Stimulated activated CD4-positive, alpha-beta T cell treated with anti-CD3 and anti-CD28 coated beads, Interleukin-12 subunit alpha, Interleukin-12 subunit beta, amount 100 ng/mL, for 4 hours (primary cell): ENCODE results near the gene HIBADH.
"Not testable (repeated sequence)": the region's sequence is repeated elsewhere in the genome, so short reads cannot be mapped to it uniquely, and the experiment has no call there.

ENCODE experiments used
- DNase-seq: peaks from one replicate; pipeline ENCODE4 v3.0.0-alpha.2; 2020

The HIBADH gene

DNA sequence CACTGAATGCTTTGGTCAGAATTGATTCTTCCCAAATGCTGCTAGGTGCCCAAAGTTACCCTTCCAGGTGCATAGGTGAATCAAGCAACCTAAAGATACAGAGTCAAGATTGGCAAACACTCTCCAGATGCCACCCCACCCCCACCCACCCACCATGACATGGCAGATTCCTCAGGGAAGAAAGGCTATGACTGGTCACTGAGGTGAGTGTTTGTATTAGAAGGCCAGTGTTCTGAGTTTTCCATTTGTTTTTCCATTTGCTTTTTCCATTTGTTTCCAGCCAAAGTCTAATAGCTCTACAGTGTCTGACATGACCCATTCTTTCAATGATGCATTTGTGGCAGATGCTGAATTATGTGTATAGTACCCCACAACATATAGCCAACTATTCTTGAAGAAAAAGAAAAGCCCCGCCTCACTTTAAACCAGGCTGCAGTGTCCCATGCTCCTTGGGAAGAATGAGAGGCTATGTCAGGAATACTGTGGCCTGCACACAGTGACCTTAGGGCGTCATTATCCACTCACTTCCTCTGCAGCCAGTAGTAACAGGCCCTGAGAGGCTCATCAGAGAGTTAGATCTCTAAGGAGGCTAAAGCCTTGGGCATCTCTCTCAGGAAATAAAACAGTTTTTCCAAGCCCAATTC, 16.1 kb upstream of the HIBADH start:
- DNase-seq = no peak

DNA sequence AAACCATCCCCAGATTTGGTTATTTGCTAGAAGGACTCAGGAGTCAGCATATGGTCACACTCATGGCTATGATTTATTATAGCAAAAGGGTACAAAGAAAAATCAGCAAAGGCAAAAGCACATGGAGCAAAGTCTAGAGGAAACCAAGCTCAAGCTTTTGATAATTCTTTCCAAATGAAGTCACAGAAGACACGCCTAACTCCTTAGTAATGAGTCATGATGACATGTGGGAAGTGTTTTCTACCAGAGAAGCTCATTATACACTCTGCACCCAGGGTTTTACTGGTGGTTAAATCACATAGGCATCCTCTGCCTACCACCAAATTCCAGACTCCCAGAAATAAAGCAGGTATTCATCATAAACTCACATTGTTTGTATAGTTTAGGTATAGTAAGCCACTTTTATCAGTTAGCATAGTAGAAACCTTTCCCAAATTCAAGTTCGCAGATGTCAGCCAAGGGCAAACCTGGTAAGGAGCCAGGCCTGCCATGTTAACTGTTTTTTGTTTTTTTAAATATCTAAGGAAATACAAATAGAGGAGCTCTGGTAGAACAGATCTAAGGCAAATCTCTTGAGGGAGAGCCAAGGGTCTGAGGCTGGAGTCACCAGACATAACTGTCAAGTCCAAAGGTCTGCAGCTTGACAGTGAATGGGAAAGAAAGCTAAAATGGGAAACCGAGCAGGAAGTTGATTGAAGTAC, 15.4 kb upstream of the HIBADH start:
- no peak for DNase-seq

DNA sequence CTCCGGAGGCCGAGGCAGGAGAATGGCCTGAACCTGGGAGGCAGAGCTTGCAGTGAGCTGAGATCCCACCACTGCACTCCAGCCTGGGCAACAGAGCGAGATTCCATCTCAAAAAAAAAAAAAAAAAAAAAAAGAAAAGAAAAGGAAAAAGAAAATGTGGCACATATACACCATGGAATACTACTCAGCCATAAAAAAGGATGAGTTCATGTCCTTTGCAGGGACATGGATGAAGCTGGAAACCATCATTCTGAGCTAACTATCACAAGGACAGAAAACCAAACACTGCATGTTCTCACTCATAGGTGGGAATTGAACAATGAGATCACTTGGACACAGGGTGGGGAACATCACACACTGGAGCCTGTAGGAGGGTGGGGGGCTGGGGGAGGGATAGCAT, 11.4 kb upstream of the HIBADH start:
- DNase-seq = not testable (repeated sequence)

DNA sequence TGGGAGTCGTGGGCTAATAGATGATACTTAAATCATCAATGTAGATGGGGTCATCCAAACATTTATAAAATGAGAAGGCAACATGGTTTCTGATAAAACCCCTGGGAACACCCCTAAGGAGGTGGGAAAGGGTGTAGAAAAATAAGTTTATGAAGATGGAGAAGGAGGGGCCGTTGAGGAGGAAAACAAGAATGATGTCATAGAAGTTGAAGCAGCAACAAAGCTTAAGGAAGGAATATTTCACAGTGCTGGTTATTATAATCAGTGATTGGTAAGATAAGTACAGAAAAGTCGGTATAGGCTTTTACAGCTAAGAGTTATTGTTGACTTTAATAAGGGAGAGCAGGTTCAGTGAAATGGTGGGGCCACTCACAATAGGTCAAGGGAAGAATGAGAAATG, 9.0 kb upstream of the HIBADH start:
- no peak for DNase-seq

DNA sequence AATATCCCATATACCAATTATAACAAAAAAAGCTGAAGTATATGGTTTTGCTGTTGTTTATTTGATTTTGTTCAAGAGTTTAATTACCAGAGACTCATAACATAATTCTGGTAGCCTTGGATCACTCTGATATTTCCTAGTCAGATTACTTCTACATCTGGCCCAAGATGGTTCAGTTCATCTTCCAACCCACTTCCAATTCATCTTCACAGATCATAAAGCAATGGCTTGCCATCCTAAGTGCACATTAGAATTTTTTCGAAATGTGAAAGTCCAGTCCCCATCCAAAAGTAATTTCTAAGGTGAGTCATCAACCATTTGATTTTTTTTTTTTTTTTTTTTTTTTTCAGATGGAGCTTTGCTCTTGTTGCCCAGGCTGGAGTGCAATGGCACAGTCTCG, 8.0 kb upstream of the HIBADH start:
- no peak for DNase-seq

DNA sequence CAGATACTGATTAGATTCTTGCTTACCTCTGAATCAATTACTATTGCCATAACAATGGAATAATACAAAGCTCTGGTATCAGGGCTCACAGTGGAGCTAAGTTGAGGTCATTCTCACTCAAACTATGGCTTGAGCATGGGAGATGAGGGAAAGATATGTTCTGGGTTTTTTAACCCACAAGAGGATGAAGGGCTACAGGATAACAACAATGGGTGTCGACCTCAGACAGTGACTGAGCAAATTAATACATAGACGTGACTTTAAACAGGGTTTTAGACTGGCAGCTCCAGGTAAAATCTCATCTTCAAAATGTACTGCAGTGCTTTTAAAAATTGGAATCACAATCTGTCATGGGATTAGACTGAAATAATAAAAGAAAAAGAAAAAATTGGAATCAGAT, 7.5 kb upstream of the HIBADH start:
- DNase-seq = no peak

DNA sequence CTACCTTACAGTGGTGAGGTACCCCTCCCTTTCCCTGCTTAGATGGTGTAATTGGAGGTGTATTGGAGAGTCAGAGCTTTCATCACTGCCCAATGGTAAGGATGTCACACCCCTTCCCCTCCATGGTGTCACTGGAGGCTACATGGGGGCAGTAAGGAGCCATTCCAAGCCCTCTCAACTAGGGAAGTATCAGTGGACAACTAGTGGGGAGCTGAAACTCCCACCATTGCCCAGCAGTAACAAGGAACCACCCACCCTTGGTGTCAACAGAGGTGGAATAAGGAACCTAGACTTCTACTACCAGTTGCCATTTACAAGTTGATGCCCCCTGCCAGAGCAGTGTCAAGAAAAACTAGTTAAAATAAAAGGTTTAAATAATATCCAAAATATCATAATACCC, 2.8 kb upstream of the HIBADH start:
- no peak for DNase-seq

DNA sequence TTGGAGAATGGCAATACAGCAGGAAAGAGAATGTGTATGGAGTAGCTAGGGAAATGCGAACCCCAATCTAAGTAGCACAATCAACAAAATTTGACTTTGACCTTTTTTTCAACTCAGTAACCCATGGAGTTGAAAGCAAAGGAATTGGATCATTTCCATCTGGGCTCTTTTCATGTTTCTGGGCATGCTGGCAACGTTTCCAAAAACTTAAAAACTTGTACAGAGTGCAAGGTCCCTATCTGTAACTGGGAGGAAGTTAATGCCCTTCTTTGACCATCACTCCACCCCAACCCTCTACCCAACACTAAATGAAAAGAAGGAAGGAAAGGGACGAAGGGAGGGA, 1.3 kb upstream of the HIBADH start:
- DNase-seq = no peak

DNA sequence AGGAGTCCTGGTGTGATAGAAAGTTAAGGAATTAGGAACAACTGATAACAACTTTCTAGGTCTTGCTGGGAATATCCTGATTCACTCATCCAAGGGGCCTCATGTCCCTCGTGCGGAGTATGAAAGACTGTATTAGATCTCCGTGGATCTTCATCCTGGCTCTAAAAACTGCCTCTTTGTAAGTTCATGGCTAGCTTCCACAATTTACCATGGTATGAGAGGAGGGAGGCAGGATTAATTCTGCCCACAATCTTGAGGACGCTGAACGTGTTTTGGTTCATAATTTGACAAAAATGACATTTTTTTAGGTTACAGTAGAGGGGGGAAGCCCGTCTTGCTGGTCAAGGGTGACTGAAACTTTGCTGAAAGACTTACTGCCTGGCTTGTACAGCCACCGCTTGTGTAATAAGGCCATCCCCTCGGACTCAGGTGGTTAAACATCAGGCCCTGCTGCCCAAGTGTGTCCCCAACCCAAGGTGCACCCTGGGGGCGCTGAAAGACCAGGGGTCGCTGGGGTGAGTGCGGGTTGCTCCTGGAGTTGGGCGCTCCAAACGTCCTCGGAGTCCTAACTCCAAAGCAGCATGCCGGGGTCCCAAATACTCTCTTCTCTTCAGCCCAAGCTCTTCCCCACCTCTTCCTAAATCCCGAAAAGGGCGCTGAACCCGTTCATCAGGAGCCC, 733 bp downstream of the HIBADH start:
- DNase-seq = no peak

DNA sequence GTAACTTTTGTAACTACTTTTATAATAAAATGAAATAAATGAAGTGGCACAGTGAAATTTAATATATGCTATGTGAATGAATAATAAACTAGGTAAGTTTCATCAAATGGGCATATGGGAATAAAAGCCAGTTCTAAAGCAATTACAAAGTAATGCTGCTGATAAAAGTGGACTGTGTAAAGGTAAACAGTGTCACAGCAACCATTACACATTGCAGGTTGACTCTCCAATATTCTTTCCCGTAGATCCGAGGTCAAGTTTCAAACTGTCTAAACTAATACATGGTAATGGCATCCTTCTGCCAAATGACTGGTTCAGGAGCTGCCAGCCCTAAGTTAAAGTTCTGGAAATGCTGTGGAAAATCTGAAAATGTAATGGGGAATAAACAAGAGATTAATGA, 6.0 kb downstream of the HIBADH start:
- no peak for DNase-seq

DNA sequence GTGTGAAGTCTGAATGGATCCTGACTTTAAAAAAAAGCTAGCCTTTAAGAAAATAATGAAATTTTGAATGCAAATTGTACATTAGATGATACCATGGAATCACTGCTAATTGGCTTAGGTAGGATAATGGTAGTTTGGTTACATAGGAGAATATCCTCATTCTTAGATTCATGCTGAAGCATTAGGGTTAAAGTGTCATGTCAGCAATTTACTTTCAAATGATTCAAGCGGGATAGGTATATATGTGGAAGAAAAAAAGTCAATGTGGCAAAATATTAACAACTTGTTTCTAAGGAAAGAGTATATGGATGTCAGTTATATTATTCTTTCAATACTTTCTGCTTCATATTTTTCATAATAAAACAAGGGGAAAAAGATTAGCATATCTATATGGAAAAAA, 7.5 kb downstream of the HIBADH start:
- no peak for DNase-seq

DNA sequence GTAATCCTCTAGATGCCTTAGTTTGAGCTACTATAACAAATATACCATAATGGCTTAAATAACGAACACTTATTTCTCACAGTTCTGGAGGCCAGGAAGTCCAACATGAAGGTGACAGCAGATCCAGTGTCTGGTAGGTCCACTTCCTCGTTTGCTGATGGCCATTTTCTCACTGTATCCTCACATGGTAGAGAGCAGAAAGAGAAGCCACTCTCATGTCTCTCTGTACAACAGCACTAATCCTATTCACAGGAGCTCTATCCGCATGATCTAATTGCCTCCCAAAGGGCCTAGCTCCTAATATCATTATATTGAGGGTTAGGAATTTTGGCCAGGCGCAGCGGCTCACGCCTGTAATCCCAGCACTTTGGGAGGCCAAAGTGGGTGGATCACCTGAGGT, 10.2 kb downstream of the HIBADH start:
- DNase-seq = no peak

DNA sequence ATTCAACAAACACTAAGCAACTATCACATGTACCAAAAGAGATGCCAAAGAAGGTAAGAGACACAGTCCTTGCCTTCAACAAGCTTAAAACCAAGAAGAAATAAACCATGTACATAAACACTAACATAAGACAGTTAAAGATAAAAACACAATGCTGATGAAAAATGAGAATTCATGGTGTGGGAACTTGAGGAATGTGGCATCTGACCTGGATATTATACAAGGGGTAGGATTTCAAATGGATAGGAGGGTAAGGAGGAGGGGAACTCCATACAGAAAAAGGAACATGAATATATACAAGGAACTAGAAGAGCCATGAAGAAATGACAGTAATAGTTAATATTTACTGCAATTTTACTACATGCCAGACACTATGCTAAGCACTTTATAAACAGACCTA, 11.0 kb downstream of the HIBADH start:
- DNase-seq = no peak

DNA sequence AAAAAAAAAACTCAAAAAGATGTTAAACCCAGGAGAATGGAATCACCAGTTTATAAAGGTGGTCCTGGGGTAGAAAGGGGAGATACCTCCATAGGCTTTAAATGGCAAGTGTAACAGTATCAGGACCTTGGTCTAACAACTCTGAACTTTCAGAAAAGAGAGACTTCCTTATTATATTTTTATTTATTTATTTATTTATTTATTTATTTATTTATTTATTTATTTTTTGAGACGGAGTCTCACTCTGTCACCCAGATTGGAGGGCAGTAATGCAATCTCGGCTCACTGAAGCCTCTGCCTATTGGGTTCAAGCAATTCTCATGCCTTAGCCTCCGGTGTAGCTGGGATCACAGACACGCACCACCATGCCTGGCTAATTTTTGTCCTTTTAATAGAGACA, 12.4 kb downstream of the HIBADH start:
- DNase-seq = no peak

DNA sequence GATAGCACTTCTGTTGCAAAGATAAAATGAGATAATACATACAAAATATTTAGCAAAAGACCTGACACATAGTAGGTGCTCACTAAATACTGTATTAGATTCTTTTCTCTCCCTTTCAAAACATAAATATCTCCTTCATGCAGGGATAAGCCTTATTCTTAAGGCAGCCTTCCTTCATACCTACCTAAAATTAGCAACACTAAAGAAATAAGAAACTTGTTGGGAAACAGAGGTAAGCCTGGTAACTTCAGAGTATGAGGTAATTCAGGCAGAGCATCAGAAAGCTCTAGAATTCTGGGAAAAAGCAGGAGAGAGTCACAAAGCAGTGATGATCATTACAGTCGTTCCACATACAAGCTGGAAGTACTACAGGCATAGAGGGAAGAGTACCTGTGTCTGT, 15.2 kb downstream of the HIBADH start:
- DNase-seq = no peak

DNA sequence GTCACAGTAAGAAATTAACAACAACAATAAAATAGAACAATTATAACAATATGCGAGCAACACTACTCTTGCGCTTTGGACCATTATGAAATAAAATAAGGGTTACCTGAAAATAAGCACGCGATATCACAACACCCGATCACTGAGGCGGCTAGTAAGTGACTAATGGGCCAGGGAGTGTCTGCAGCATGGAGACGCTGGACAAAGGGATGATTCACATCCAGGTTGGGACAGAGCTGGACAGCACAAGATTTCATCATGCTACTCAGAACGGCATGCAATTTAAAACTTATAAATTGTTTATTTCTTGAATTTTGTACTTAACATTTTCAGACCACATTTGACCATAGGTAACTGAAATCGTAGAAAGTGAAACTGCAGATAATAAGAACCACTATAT, 15.6 kb downstream of the HIBADH start:
- no peak for DNase-seq

DNA sequence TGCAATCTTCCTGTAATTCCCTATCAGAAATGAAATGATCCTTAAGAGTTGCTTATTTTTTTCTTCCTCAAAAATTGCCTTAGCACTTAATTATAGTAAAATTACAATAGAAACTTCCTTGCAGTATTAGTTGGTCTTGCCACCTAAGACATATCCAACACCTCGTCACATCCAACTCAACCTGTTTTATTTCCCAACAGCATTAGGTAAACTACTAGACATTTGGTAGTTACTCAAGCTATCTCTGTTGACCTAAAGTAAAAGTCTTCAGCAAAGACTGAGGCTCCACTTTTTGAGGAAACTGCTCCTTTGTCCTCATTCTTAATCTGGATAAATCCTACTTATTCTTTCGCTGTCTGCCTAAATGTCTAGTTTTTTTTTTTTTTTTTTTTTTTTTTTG, 20.4 kb downstream of the HIBADH start:
- no peak for DNase-seq

DNA sequence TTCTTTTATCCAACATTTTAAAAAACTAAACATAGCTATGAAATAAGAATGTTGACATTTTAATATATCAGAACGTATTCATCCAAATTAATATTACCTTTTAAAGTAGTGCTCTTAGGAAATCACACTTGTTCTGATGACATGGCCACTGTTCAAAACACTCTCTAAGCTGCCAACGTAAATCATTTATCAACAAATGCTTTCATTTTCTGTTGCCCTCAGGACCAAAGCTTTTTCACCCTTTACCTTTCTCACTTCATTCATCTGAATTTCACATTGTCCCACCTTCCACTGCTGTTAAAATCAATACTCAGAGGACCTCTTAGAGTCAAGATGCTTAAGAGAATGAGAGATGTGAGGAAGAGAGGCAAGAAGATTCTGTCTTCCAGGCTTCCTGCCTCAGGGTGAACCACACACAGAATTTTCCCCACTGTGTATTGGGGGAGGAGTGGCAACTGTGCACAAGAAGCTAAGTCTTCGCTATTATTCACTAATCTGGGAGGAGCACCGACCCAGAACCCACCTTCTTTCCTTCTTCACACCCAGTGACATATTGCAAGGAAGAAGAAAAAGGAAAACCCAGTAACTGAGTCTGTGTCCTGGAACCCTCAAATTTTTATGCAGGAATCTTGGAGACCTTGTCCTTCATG, 21.0 kb downstream of the HIBADH start:
- no peak for DNase-seq

DNA sequence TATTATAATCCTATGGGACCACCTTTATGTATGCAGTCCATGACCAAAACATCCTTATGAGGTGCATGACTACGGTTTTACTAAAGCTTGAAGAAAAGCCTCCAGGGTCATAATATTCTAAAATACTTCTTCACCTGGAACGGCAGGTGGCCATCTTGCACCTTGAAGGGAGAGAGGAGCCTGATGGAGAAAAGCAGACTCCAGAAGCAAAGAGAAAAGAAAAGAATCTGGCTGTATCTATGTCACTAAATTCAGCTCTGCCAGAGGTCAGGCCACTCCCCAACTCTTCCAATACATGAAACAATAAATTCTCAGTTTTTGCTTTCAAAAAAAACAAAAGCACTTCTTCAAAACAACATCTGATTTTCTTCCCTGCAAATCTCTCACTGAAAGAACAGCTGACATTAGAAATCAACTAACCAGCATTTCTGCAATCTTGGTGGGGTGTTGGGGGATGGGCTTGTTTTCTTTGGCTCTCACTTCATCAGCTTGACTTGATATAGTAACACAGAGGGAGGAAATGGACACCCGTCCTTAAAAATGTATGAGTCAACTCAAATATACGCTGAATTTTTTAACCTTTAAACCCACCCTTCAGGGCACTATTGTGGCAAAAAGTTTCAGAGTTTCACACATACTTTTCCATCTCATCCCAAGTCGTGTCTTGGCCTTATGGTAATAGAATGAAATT, 21.7 kb downstream of the HIBADH start:
- DNase-seq = no peak

DNA sequence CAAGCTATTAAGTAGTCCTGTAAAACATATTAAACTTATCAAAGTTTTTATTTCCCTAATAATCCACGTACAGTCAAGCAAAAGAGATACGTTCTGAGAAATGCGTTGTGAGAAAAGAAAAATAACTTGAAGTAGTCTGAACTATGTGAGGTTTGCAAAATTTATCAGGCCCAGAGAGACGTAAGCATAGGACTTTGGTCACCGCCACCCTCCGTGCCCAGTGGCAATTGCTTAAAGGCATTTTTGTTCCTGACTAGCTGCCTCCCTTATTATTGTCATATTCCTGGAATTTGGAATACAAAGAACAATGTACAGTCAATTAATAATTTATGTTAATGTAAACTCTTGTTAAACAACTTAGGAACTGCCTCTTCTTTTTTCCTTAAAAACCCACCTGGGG, 22.8 kb downstream of the HIBADH start:
- no peak for DNase-seq

DNA sequence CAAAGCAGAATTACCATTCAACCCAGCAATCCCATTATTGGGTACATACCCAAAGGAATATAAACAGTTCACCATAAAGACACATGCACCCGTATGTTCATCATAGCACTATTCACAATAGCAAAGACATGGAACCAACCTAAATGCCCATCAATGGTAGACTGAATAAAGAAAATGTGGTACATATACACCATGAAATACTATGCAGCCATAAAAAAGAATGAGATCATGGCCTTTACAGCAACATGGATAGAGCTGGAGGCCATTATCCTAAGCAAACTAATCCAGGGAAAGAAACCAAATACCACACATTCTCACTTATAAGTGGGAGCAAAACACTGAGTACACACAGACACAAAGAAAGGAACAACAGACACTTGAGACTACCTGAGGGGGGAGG, 23.6 kb downstream of the HIBADH start:
- DNase-seq = not testable (repeated sequence)

DNA sequence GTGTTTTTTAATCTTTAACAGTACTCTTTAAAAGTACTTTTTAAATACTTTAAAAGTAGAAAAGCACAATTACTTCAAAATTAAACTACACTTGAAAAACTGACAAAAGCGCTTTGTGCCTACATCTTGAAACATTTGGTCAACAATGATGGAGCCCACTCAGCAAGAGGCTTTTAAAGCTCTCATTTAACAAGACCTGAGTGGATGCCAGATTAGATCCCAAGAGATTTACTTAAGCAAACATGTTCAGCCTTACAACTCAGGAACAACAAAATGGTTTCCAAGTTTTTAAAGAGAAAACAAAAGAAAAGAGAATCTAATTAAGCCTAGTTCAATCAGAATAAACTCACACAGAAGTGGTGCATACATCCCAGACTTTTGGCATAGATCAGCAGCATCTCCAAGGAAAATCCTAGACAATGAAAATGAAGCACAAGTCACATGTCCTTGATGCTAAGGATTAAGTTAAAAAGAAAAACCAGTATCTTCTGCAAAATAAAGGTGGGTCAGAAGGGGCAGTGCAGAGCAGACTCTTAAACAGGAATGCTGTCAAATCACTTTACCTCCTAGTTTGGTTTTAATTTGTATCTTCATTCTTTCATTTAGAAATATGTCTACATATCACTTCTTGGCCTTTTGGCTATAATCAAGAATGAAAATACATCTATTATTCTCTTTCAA, 26.2 kb downstream of the HIBADH start:
- DNase-seq = no peak

DNA sequence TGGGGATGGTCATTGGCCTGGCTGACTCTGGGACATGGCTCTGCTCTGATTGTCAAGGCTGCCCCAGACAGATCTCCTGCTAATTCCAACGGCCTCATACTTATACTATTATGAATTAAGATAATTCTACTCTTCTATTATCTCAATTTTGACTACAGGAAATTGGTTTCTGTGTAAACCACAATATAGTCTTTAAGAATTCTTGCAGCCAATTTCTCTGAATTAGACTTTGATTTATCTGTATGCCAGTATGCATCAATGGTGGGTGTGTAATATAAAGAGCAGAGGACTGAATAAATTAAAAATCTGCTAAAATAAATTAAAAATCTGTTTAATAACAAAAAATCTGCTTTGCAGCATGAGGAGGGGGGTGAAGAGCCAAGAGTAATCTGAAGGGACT, 27.0 kb downstream of the HIBADH start:
- DNase-seq = no peak
